ENCODE data around the gene CDKN2B-AS1.
A peak's percentile ranks its signal among the peaks of the same experiment; 100 is the strongest.

The CDKN2B-AS1 gene

GRCh38 chr9:22084336-22085035, 89.9 kb downstream of the CDKN2B-AS1 start:
- no peak for DNase-seq (ENCODE audit: low spot score)
- Histone ChIP-seq H3K27ac (no peak overlapping the region), H3K4me3 (no peak overlapping the region)
- no peak for TF ChIP-seq CTCF (IDR thresholded peaks at IDR 0.05)

GRCh38 chr9:22088053-22088716, 93.6 kb downstream of the CDKN2B-AS1 start:
- Histone ChIP-seq H3K27ac (no peak overlapping the region), H3K4me3 (no peak overlapping the region)
- TF ChIP-seq CTCF (IDR thresholded peaks at IDR 0.05), result no peak
- no peak for DNase-seq (ENCODE audit: low spot score)

- Histone ChIP-seq H3K4me3 (no peak overlapping the region), H3K27ac (no peak overlapping the region)
- no peak for TF ChIP-seq CTCF (IDR thresholded peaks at IDR 0.05)
- DNase-seq (ENCODE audit: low spot score), result no peak
Observed at GRCh38 chr9:22088717-22089061, 94.1 kb downstream of the CDKN2B-AS1 start.

- no peak for TF ChIP-seq CTCF (IDR thresholded peaks at IDR 0.05)
- no peak overlapping the region for H3K27ac ChIP-seq
- DNase-seq (ENCODE audit: low spot score), result no peak
Observed at GRCh38 chr9:22097707-22098106, 103.1 kb downstream of the CDKN2B-AS1 start.

GRCh38 chr9:22098643-22099332, 104.2 kb downstream of the CDKN2B-AS1 start:
- peak overlapping the region in 1 of 2 donors; percentile 37 for H3K27ac ChIP-seq
- DNase-seq (ENCODE audit: low spot score), result no peak
- no peak for TF ChIP-seq CTCF (IDR thresholded peaks at IDR 0.05)

More at GRCh38 chr9:22097707-22098106, 103.1 kb downstream of the CDKN2B-AS1 start:
- no peak overlapping the region for H3K4me3 ChIP-seq

GRCh38 chr9:22100626-22101025, 106.0 kb downstream of the CDKN2B-AS1 start:
- Histone ChIP-seq H3K27ac (no peak overlapping the region), H3K4me3 (no peak overlapping the region)
- TF ChIP-seq CTCF (IDR thresholded peaks at IDR 0.05), result no peak
- no peak for DNase-seq (ENCODE audit: low spot score)

More at GRCh38 chr9:22098643-22099332, 104.2 kb downstream of the CDKN2B-AS1 start:
- H3K4me3 ChIP-seq, result no peak overlapping the region

Data from coronary artery (tissue), 2 donors.